Measurements from ENCODE around the gene CAMTA1. TPM values are rescaled to one million over a fixed set of nuclear protein-coding genes. Genes with fewer than 3 reads are reported as not detected.

CAMTA1 gene
- polyA plus RNA-seq, 1 donor (not counting 4 experiments of a cell fraction or from before 2014, with no cell fraction given): 51.4 TPM

DNA sequence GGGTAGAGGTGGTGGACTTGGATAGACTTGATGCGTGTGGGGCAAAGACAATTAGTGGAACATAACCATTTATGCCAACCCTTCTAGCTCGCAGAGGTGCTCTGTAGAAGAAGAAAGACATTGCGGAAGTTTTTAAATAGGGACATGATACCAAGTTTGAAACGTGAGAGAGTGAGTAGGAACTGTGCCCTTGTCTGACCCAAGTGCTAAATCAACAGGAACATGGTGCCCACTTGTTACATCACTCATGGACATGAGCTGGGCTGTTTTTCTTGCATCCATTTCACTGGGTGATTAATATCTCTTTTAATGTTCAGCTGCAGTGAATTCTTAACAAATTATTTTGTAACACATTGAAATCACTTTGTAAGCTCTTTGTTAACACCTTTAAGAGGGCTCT is 577.7 kb downstream of the CAMTA1 start:
- no peak overlapping the region for H3K27ac ChIP-seq (ENCODE audit: control insufficient read depth, insufficient read depth, low read length)
- H4K20me1 ChIP-seq (ENCODE audit: control insufficient read depth, extremely low read depth, insufficient read depth, low read length): no peaks in the 10 kb centered on the region
- dilution Hi-C loops (cut with MboI; ENCODE audit: extremely low pct_ligation_motif_present, low sequenced_read_pairs): no loop called here
- no peak overlapping the region for H2AFZ ChIP-seq (ENCODE audit: control insufficient read depth, low read length)
- peaks cover 6% of the 10 kb centered on the region for H3K4me1 ChIP-seq (ENCODE audit: control insufficient read depth, extremely low read depth, insufficient read depth, low read length)
- no peak overlapping the region for H3K9ac ChIP-seq (ENCODE audit: control insufficient read depth, extremely low read depth, insufficient read depth, low read length)
- H3K4me2 ChIP-seq (ENCODE audit: control insufficient read depth, extremely low read depth, insufficient read depth, low read depth, low read length): no peak overlapping the region
- FAIRE-seq: no peak
- no peaks in the 10 kb centered on the region for H3K79me2 ChIP-seq (ENCODE audit: control insufficient read depth, insufficient read depth, low read length)
- no peaks in the 10 kb centered on the region for H3K9me3 ChIP-seq (ENCODE audit: control insufficient read depth, low read depth, low read length)
- TF ChIP-seq EZH2 (IDR thresholded peaks at IDR 0.05; ENCODE audit: low read length): no peak
- TF ChIP-seq, protein P1, sequence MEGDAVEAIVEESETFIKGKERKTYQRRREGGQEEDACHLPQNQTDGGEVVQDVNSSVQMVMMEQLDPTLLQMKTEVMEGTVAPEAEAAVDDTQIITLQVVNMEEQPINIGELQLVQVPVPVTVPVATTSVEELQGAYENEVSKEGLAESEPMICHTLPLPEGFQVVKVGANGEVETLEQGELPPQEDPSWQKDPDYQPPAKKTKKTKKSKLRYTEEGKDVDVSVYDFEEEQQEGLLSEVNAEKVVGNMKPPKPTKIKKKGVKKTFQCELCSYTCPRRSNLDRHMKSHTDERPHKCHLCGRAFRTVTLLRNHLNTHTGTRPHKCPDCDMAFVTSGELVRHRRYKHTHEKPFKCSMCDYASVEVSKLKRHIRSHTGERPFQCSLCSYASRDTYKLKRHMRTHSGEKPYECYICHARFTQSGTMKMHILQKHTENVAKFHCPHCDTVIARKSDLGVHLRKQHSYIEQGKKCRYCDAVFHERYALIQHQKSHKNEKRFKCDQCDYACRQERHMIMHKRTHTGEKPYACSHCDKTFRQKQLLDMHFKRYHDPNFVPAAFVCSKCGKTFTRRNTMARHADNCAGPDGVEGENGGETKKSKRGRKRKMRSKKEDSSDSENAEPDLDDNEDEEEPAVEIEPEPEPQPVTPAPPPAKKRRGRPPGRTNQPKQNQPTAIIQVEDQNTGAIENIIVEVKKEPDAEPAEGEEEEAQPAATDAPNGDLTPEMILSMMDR (optimal IDR thresholded peaks at IDR 0.05 in 1 of 3, IDR thresholded peaks at IDR 0.05 in 1 of 3, conservative IDR thresholded peaks at IDR 0.05 in 1 of 3; ENCODE audit: extremely low read depth in 1 of 3, insufficient read depth in 2 of 3, low read length in 3 of 3): no peak
- no peaks in the 10 kb centered on the region for H3K27me3 ChIP-seq (ENCODE audit: control insufficient read depth, extremely low read depth, insufficient read depth, low read length)
- no peaks in the 10 kb centered on the region for H3K9me1 ChIP-seq (ENCODE audit: control insufficient read depth, extremely low read depth, insufficient read depth, low read length)
- no peaks in the 10 kb centered on the region for H3K36me3 ChIP-seq (ENCODE audit: control insufficient read depth in 2 of 2, extremely low read depth in 1 of 2, insufficient read depth in 2 of 2, low read length in 2 of 2)
- no peak for DNase-seq (ENCODE audit: low read depth, low spot score)
- no peak overlapping the region for H3K4me3 ChIP-seq (ENCODE audit: control insufficient read depth in 2 of 3, extremely low read depth in 1 of 3, insufficient read depth in 2 of 3, low read depth in 1 of 3, low read length in 3 of 3)

DNA sequence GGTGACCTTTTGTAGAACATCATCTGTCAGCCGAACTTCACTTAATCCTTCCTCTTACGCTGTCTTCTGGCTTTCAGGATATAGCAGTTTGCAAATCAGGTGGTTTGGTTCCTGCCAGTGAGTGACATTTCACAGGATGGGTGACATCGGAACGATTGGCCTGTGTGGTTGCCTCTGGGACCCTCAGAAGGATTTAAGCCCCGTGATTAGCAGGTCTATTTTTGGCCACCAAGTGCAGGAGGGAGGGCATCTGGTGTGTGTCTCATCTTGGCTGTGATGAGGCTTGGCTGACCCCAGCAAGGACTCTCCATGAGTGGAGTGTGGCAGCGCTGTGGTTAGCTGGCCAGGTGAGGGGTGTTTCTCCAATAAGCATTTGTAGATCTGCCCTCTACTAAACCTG is 578.2 kb downstream of the CAMTA1 start:
- H3K4me2 ChIP-seq (ENCODE audit: control insufficient read depth, extremely low read depth, insufficient read depth, low read depth, low read length): no peak overlapping the region
- dilution Hi-C loops (cut with MboI; ENCODE audit: extremely low pct_ligation_motif_present, low sequenced_read_pairs): no loop called here
- no peaks in the 10 kb centered on the region for H3K27me3 ChIP-seq (ENCODE audit: control insufficient read depth, extremely low read depth, insufficient read depth, low read length)
- FAIRE-seq (no peak), DNase-seq (ENCODE audit: low read depth, low spot score) (no peak)
- TF ChIP-seq EZH2 (IDR thresholded peaks at IDR 0.05; ENCODE audit: low read length): no peak
- TF ChIP-seq, protein P1 (optimal IDR thresholded peaks at IDR 0.05 in 1 of 3, IDR thresholded peaks at IDR 0.05 in 1 of 3, conservative IDR thresholded peaks at IDR 0.05 in 1 of 3; ENCODE audit: extremely low read depth in 1 of 3, insufficient read depth in 2 of 3, low read length in 3 of 3): no peak
- no peaks in the 10 kb centered on the region for H3K79me2 ChIP-seq (ENCODE audit: control insufficient read depth, insufficient read depth, low read length)
- H2AFZ ChIP-seq (ENCODE audit: control insufficient read depth, low read length): no peak overlapping the region
- no peaks in the 10 kb centered on the region for H3K36me3 ChIP-seq (ENCODE audit: control insufficient read depth in 2 of 2, extremely low read depth in 1 of 2, insufficient read depth in 2 of 2, low read length in 2 of 2)
- H3K9ac ChIP-seq (ENCODE audit: control insufficient read depth, extremely low read depth, insufficient read depth, low read length): no peak overlapping the region
- H3K9me3 ChIP-seq (ENCODE audit: control insufficient read depth, low read depth, low read length): no peaks in the 10 kb centered on the region
- peaks cover 2% of the 10 kb centered on the region for H3K4me1 ChIP-seq (ENCODE audit: control insufficient read depth, extremely low read depth, insufficient read depth, low read length)
- H3K4me3 ChIP-seq (ENCODE audit: control insufficient read depth in 2 of 3, extremely low read depth in 1 of 3, insufficient read depth in 2 of 3, low read depth in 1 of 3, low read length in 3 of 3): no peak overlapping the region
- no peaks in the 10 kb centered on the region for H3K9me1 ChIP-seq (ENCODE audit: control insufficient read depth, extremely low read depth, insufficient read depth, low read length)
- H4K20me1 ChIP-seq (ENCODE audit: control insufficient read depth, extremely low read depth, insufficient read depth, low read length): no peaks in the 10 kb centered on the region
- no peak overlapping the region for H3K27ac ChIP-seq (ENCODE audit: control insufficient read depth, insufficient read depth, low read length)

Data from keratinocyte (primary cell).